Gastroesophageal sphincter (tissue), 4 donors: ENCODE data around the gene ADAM19. TPM values are rescaled to one million over a fixed set of nuclear protein-coding genes. Genes with fewer than 3 reads are reported as not detected.
"Not testable (repeated sequence)": the region's sequence is repeated elsewhere in the genome, so short reads cannot be mapped to it uniquely, and the experiment has no call there.

ENCODE experiments used
- ATAC-seq: fragments of 150-250 bp; one replicate; pipeline ENCODE4 v1.9.1; 2016; ENCODE audit warnings: mild to moderate bottlenecking, moderate library complexity
- H3K27ac ChIP-seq, 4 donors: fragments of 200-600 bp; sonication (generic) in 3 of 4; 1 replicate in 3 of 4; 2 replicates in 1 of 4; pipeline ENCODE4 v1.5.1; 2016 to 2019
- H3K27me3 ChIP-seq: fragments of 200-600 bp; sonication (generic); one replicate; pipeline ENCODE4 v1.5.1; 2019
- H3K36me3 ChIP-seq, 2 donors: fragments of 200-600 bp; sonication (generic); one replicate each; pipeline ENCODE4 v1.5.1; 2019; ENCODE audit warnings: control low read depth in 1 of 2
- H3K4me1 ChIP-seq, 3 donors: fragments of 200-600 bp; sonication (generic); 1 replicate in 2 of 3; 2 replicates in 1 of 3; pipeline ENCODE4 v1.5.1; 2016 to 2019; ENCODE audit warnings: control low read depth in 2 of 3
- H3K4me3 ChIP-seq, 2 donors: fragments of 200-600 bp; sonication (generic); one replicate each; pipeline ENCODE4 v1.5.1; 2019; ENCODE audit warnings: mild to moderate bottlenecking in 1 of 2, moderate library complexity in 1 of 2
- H3K9me3 ChIP-seq, 3 donors: fragments of 200-600 bp; sonication (generic); one replicate each; pipeline ENCODE4 v1.5.1; 2017 to 2019; ENCODE audit warnings: control low read depth in 2 of 3
- EP300 ChIP-seq: sonication (generic); formaldehyde crosslinking; IDR thresholded peaks from one replicate; pipeline ENCODE4 v1.6.1; 2017; ENCODE audit warnings: antibody characterized with exemption, mild to moderate bottlenecking
- POLR2A ChIP-seq, 2 donors: fragments of 450-650 bp; IDR thresholded peaks; one replicate each; pipeline ENCODE4 v1.6.1; 2017; ENCODE audit warnings: antibody characterized with exemption in 2 of 2, mild to moderate bottlenecking in 2 of 2, moderate library complexity in 1 of 2
- POLR2AphosphoS5 ChIP-seq: sonication (generic); formaldehyde crosslinking; IDR thresholded peaks from one replicate; pipeline ENCODE4 v1.6.1; 2017; ENCODE audit warnings: antibody characterized with exemption
- WGBS, 2 donors: methylation state at CpG; one replicate each; pipeline ENCODE4 v1.1.5; 2018; ENCODE audit warnings: low coverage in 1 of 2; 5-methylcytosine and 5-hydroxymethylcytosine counted together
- total RNA-seq, 4 donors: library from RNA; depleted of rRNA; stranded (reverse); fragments of >200 nt; gene quantifications; one replicate each; pipeline ENCODE4 v1.1.0, GENCODE V29; 2016
- TF ChIP-seq, protein P1 (sequence below), 4 experiments: fragments of 200-600 bp in 2 of 4; fragments of 450-650 bp in 2 of 4; sonication (generic) in 1 of 4; IDR thresholded peaks; one replicate each; pipeline ENCODE4 v1.5.1; 2017 to 2019; ENCODE audit warnings: antibody characterized with exemption in 4 of 4, mild to moderate bottlenecking in 2 of 4, moderate library complexity in 2 of 4

Gene ADAM19
- total RNA-seq, 4 donors from 2014 or later = 19.3 to 38.5 (median 31.2) TPM

DNA sequence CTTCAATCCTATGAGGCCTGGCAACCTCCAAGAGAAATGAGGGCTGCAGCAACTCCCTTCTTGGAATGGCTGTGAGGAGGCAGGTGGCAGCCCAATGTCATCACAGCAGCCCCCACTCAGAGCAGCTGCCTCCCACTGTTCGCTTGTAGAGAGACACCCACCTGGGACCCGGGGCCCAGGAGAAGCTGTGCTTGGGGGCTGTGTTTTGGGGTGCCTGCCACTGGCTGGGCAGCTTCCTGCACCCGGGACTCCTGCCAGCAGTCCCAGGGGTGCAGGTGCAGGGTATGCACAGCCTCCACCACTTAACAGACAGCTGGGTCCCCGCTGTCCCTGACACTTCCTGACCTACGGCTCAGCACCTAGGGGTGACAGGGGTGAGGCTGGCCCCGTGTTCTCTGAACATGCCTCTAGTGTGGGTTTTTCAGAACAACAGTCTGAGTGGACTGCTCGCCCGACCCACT is 89.3 kb downstream of the ADAM19 start:
- Histone ChIP-seq H3K4me1 (peaks cover 0 to 17% (median 0%) of the 10 kb centered on the region in 3 donors), H3K9me3 (no peaks in the 10 kb centered on the region), H3K4me3 (no peak overlapping the region), H3K27me3 (no peaks in the 10 kb centered on the region), H3K27ac (peak overlapping the region in 3 of 4 donors; percentile 24 to 58 (median 28)), H3K36me3 (peaks cover 0 to 94% of the 10 kb centered on the region in 2 donors)
- TF ChIP-seq POLR2AphosphoS5 (no peak), POLR2A (IDR thresholded peaks at IDR 0.05) (no peak), EP300 (no peak)
- TF ChIP-seq, protein P1, sequence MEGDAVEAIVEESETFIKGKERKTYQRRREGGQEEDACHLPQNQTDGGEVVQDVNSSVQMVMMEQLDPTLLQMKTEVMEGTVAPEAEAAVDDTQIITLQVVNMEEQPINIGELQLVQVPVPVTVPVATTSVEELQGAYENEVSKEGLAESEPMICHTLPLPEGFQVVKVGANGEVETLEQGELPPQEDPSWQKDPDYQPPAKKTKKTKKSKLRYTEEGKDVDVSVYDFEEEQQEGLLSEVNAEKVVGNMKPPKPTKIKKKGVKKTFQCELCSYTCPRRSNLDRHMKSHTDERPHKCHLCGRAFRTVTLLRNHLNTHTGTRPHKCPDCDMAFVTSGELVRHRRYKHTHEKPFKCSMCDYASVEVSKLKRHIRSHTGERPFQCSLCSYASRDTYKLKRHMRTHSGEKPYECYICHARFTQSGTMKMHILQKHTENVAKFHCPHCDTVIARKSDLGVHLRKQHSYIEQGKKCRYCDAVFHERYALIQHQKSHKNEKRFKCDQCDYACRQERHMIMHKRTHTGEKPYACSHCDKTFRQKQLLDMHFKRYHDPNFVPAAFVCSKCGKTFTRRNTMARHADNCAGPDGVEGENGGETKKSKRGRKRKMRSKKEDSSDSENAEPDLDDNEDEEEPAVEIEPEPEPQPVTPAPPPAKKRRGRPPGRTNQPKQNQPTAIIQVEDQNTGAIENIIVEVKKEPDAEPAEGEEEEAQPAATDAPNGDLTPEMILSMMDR (IDR thresholded peaks at IDR 0.05) = no peak
- WGBS, 2 donors = 88% methylated on average over 3 of the region's 8 CpGs; no CpG with 5 or more reads in 1 of the 2 donors
- ATAC-seq = no peak

GRCh38 chr5:157485811-157486210 is 89.8 kb downstream of the ADAM19 start:
- no peak for ATAC-seq
- Histone ChIP-seq H3K4me1 (peaks cover 0 to 19% (median 0%) of the 10 kb centered on the region in 3 donors), H3K27ac (peak overlapping the region in 3 of 4 donors; percentile 24 to 58 (median 28)), H3K4me3 (no peak overlapping the region), H3K36me3 (peaks cover 0 to 94% of the 10 kb centered on the region in 2 donors), H3K9me3 (no peaks in the 10 kb centered on the region), H3K27me3 (no peaks in the 10 kb centered on the region)
- TF ChIP-seq POLR2A (IDR thresholded peaks at IDR 0.05) (no peak), POLR2AphosphoS5 (no peak), EP300 (no peak)
- TF ChIP-seq, protein P1 (IDR thresholded peaks at IDR 0.05) = no peak
- 94% methylated on average over 3 of the region's 3 CpGs; no CpG with 5 or more reads in 1 of the 2 donors for WGBS, 2 donors

DNA sequence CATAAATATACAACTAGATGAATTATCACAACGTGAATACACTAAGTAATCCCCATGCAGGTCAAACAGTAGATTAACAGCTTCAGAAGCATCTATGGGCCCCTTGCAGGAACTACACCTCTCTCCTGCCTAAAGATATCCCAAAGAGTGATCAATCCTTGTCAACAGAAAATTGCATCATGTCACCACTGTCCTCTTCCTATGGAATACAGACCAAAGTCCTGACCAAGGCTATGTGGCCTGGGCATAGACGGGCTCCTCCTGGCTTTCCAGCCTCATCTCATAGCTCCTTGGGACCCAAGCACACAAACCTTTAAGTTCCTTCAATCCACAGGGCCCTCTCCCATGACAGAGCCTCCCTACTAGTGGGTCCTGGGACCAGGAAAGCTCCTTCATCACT is 90.2 kb downstream of the ADAM19 start:
- Histone ChIP-seq H3K4me1 (peaks cover 0 to 24% (median 0%) of the 10 kb centered on the region in 3 donors), H3K27ac (peak overlapping the region in 2 of 4 donors; percentile 28 to 58), H3K4me3 (no peak overlapping the region), H3K36me3 (peaks cover 0 to 94% of the 10 kb centered on the region in 2 donors), H3K27me3 (no peaks in the 10 kb centered on the region), H3K9me3 (no peaks in the 10 kb centered on the region)
- 75 to 78% methylated on average over 2 of the region's 2 CpGs for WGBS, 2 donors
- no peak for ATAC-seq
- TF ChIP-seq POLR2A (IDR thresholded peaks at IDR 0.05) = no peak
- TF ChIP-seq POLR2AphosphoS5 = no peak
- TF ChIP-seq EP300 = no peak
- TF ChIP-seq, protein P1 (IDR thresholded peaks at IDR 0.05) = no peak

DNA sequence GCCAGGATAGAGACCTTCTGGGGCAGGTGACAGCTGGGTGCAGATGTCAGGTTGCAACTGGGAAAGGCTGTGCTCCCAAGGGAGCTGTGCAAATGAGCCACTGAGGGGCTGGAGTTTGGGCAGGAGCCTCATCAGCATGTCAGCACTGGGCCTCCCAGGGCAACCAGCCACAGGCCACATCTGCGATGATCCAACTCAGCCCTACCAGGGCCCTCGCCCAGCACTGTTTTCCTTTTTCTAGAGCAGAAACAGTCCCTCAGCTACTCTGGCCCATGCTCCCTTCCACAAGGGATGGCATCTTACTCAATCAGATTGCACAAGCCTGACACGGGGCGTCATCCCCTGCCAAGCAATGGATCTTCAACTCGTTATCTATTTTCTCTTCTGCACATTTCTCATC is 90.8 kb downstream of the ADAM19 start:
- peaks cover 0 to 94% of the 10 kb centered on the region in 2 donors for H3K36me3 ChIP-seq
- WGBS, 2 donors = 59 to 60% methylated on average over 1 to 4 of the region's 5 CpGs
- peaks cover 0 to 30% (median under 1%) of the 10 kb centered on the region in 3 donors for H3K4me1 ChIP-seq

DNA sequence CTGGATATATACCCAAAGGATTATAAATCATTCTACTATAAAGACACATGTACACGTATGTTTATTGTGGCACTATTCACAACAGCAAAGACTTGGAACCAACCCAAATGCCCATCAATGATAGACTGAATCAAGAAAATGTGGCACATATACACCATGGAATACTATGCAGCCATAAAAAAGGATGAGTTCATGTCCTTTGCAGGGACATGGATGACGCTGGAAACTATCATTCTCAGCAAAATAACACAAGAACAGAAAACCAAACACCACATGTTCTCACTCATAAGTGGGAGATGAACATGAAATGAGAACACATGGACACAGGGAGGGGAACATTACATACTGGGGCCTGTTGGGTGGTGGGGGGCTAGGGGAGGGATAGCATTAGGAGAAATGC is 92.9 kb downstream of the ADAM19 start:
- 94 to 100% methylated on average over 1 to 2 of the region's 2 CpGs for WGBS, 2 donors
- not testable (repeated sequence) for ATAC-seq, H3K4me3 ChIP-seq, H3K9me3 ChIP-seq, H3K27me3 ChIP-seq, H3K27ac ChIP-seq
- Histone ChIP-seq H3K4me1 (peaks cover 0 to 50% (median 5%) of the 10 kb centered on the region in 3 donors), H3K36me3 (peaks cover 0 to 81% of the 10 kb centered on the region in 2 donors)

More for the DNA sequence above, 90.8 kb downstream of the ADAM19 start:
- peak; percentile 72 for ATAC-seq
- H3K9me3 ChIP-seq = no peaks in the 10 kb centered on the region
- no peak for TF ChIP-seq POLR2AphosphoS5
- no peak for TF ChIP-seq EP300
- no peak for TF ChIP-seq POLR2A (IDR thresholded peaks at IDR 0.05)
- TF ChIP-seq, protein P1 (IDR thresholded peaks at IDR 0.05) = no peak
- no peak overlapping the region for H3K4me3 ChIP-seq
- peak overlapping the region in 2 of 4 donors; percentile 31 to 40 for H3K27ac ChIP-seq
- no peaks in the 10 kb centered on the region for H3K27me3 ChIP-seq
